CD4-positive, alpha-beta T cell treated with Interleukin-6 for 4 hours (primary cell): ENCODE results near the gene DAO.
A peak's percentile ranks its signal among the peaks of the same experiment; 100 is the strongest.

ENCODE experiments used
- DNase-seq: peaks from one replicate; pipeline ENCODE4 v3.0.0-alpha.2; 2020; ENCODE audit warnings: mixed read lengths

Gene DAO

GRCh38 chr12:108928695-108929094 is 48.8 kb downstream of the DAO start:
- DNase-seq, result no peak

- no peak for DNase-seq
Measured at GRCh38 chr12:108930155-108930554, 50.3 kb downstream of the DAO start.

- no peak for DNase-seq
Measured at GRCh38 chr12:108930756-108931155, 50.9 kb downstream of the DAO start.

GRCh38 chr12:108933949-108934348 is 54.1 kb downstream of the DAO start:
- DNase-seq, result no peak

- no peak for DNase-seq
Measured at GRCh38 chr12:108935159-108935763, 55.4 kb downstream of the DAO start.

GRCh38 chr12:108938247-108938924 is 58.5 kb downstream of the DAO start:
- DNase-seq, result no peak

- peak; percentile 8 for DNase-seq
Measured at GRCh38 chr12:108939594-108939993, 59.7 kb downstream of the DAO start.

- DNase-seq, result no peak
Measured at GRCh38 chr12:108940138-108940537, 60.2 kb downstream of the DAO start.

- no peak for DNase-seq
Measured at GRCh38 chr12:108947097-108947496, 67.2 kb downstream of the DAO start.

- DNase-seq, result no peak
Measured at GRCh38 chr12:108948367-108948766, 68.5 kb downstream of the DAO start.

GRCh38 chr12:108949976-108950375 is 70.1 kb downstream of the DAO start:
- no peak for DNase-seq
